Adipose tissue (tissue), 3 donors: Measurements from ENCODE around the gene CADPS. TPM values are rescaled to one million over a fixed set of nuclear protein-coding genes. Genes with fewer than 3 reads are reported as not detected.

ENCODE experiments used
- H3K27ac ChIP-seq: one replicate; pipeline ENCODE4 v1.5.1; 2013; ENCODE audit warnings: low read depth, low read length
- WGBS, 3 donors: extraction: QIAGEN DNeasy Blood & Tissue Kit; methylation state at CpG; one replicate each; pipeline ENCODE4 v1.1.7; 2013; 5-methylcytosine and 5-hydroxymethylcytosine counted together
- polyA plus RNA-seq, 3 donors: library from polyadenylated mRNA; stranded (reverse); fragments of 200-250 nt; gene quantifications; one replicate each; pipeline ENCODE4 v1.2.3, GENCODE V29; 2013
- donor health status: healthy with polysubstance abuse.
- donor health status: Bipolar disorder and iron deficiency.
- donor health status: healthy.

The CADPS gene
- polyA plus RNA-seq, 3 donors, result 0.04 to 10.5 TPM; not detected in 1

GRCh38 chr3:62370112-62370857 lies 504.9 kb downstream of the CADPS start:
- no peak overlapping the region for H3K27ac ChIP-seq
- 3 to 5% (median 4%) methylated on average over 46 of the region's 46 CpGs for WGBS, 3 donors

- H3K27ac ChIP-seq, result no peak overlapping the region
- WGBS, 3 donors, result 6 to 10% (median 7%) methylated on average over 12 of the region's 12 CpGs
Measured at GRCh38 chr3:62369476-62369743, 505.8 kb downstream of the CADPS start.

- no peak overlapping the region for H3K27ac ChIP-seq
Measured at GRCh38 chr3:62368705-62369475, 506.3 kb downstream of the CADPS start.

GRCh38 chr3:62368290-62368704 lies 506.9 kb downstream of the CADPS start:
- 7 to 9% (median 7%) methylated on average over 19 of the region's 19 CpGs for WGBS, 3 donors
- no peak overlapping the region for H3K27ac ChIP-seq

More at GRCh38 chr3:62368705-62369475, 506.3 kb downstream of the CADPS start:
- 3 to 5% (median 3%) methylated on average over 54 to 58 of the region's 58 CpGs for WGBS, 3 donors

GRCh38 chr3:62367763-62368195 lies 507.4 kb downstream of the CADPS start:
- WGBS, 3 donors, result 2 to 6% (median 3%) methylated on average over 24 to 25 of the region's 25 CpGs

GRCh38 chr3:62366126-62366484 lies 509.1 kb downstream of the CADPS start:
- no peak overlapping the region for H3K27ac ChIP-seq
- 18 to 33% (median 20%) methylated on average over 4 of the region's 4 CpGs for WGBS, 3 donors

More at GRCh38 chr3:62367763-62368195, 507.4 kb downstream of the CADPS start:
- H3K27ac ChIP-seq, result no peak overlapping the region

GRCh38 chr3:62365391-62366125 lies 509.7 kb downstream of the CADPS start:
- WGBS, 3 donors, result 16 to 30% (median 17%) methylated on average over 16 of the region's 16 CpGs

GRCh38 chr3:62364191-62364590 lies 511.0 kb downstream of the CADPS start:
- no peak overlapping the region for H3K27ac ChIP-seq

More at GRCh38 chr3:62365391-62366125, 509.7 kb downstream of the CADPS start:
- H3K27ac ChIP-seq, result no peak overlapping the region

- no peak overlapping the region for H3K27ac ChIP-seq
- 79 to 84% (median 81%) methylated on average over 6 of the region's 6 CpGs for WGBS, 3 donors
Measured at GRCh38 chr3:62363275-62363674, 511.9 kb downstream of the CADPS start.

- H3K27ac ChIP-seq, result no peak overlapping the region
- WGBS, 3 donors, result 52 to 66% (median 64%) methylated on average over 3 of the region's 3 CpGs
Measured at GRCh38 chr3:62361824-62362223, 513.4 kb downstream of the CADPS start.

GRCh38 chr3:62361261-62361660 lies 514.0 kb downstream of the CADPS start:
- no peak overlapping the region for H3K27ac ChIP-seq
- WGBS, 3 donors, result 80 to 89% (median 82%) methylated on average over 3 of the region's 3 CpGs

- WGBS, 3 donors, result 78 to 83% (median 80%) methylated on average over 4 of the region's 4 CpGs
- H3K27ac ChIP-seq, result no peak overlapping the region
Measured at GRCh38 chr3:62359531-62359930, 515.7 kb downstream of the CADPS start.

- no peak overlapping the region for H3K27ac ChIP-seq
Measured at GRCh38 chr3:62356356-62356755, 518.9 kb downstream of the CADPS start.

GRCh38 chr3:62355703-62356102 lies 519.5 kb downstream of the CADPS start:
- no peak overlapping the region for H3K27ac ChIP-seq
- 58 to 69% (median 66%) methylated on average over 3 of the region's 3 CpGs for WGBS, 3 donors
